ENCODE data around the gene SEMA3A. TPM values are rescaled to one million over a fixed set of nuclear protein-coding genes. Genes with fewer than 3 reads are reported as not detected.

The SEMA3A gene
- total RNA-seq, 4 donors from 2014 or later: 0.15 to 4.6 (median 0.69) TPM

GRCh38 chr7:83957333-83957732, 237.3 kb downstream of the SEMA3A start:
- H3K27ac ChIP-seq: no peak overlapping the region
- H3K36me3 ChIP-seq: no peaks in the 10 kb centered on the region
- H3K4me1 ChIP-seq: no peaks in the 10 kb centered on the region
- no peaks in the 10 kb centered on the region for H3K9me3 ChIP-seq
- intact Hi-C loops (cut with DNase I): no loop called here
- TF ChIP-seq POLR2A (IDR thresholded peaks at IDR 0.05): no peak
- TF ChIP-seq CTCF (IDR thresholded peaks at IDR 0.05): no peak
- no peak for DNase-seq
- 33 to 38% methylated on average over 3 of the region's 3 CpGs for WGBS, 2 donors
- no peak overlapping the region for H3K4me3 ChIP-seq
- no peaks in the 10 kb centered on the region for H3K27me3 ChIP-seq

- Histone ChIP-seq H3K9me3 (no peaks in the 10 kb centered on the region), H3K27me3 (no peaks in the 10 kb centered on the region), H3K4me3 (no peak overlapping the region), H3K36me3 (no peaks in the 10 kb centered on the region), H3K27ac (no peak overlapping the region), H3K4me1 (no peaks in the 10 kb centered on the region)
- DNase-seq: no peak
- WGBS, 2 donors: 30 to 39% methylated on average over 2 of the region's 2 CpGs
- TF ChIP-seq POLR2A (IDR thresholded peaks at IDR 0.05): no peak
- TF ChIP-seq CTCF (IDR thresholded peaks at IDR 0.05): no peak
- intact Hi-C loops (cut with DNase I): no loop called here
These were observed 238.5 kb downstream of the SEMA3A start for GRCh38 chr7:83956104-83956503.

GRCh38 chr7:83952236-83952635, 242.4 kb downstream of the SEMA3A start:
- intact Hi-C loops (cut with DNase I): no loop called here
- no peak overlapping the region for H3K4me3 ChIP-seq
- TF ChIP-seq POLR2A (IDR thresholded peaks at IDR 0.05): no peak
- H3K36me3 ChIP-seq: no peaks in the 10 kb centered on the region
- no peaks in the 10 kb centered on the region for H3K27me3 ChIP-seq
- no peaks in the 10 kb centered on the region for H3K4me1 ChIP-seq
- no peak overlapping the region for H3K27ac ChIP-seq
- no peak for DNase-seq
- no peaks in the 10 kb centered on the region for H3K9me3 ChIP-seq
- 52 to 68% methylated on average over 2 of the region's 2 CpGs for WGBS, 2 donors

GRCh38 chr7:83947260-83947659, 247.3 kb downstream of the SEMA3A start:
- Histone ChIP-seq H3K4me3 (no peak overlapping the region), H3K27ac (no peak overlapping the region), H3K36me3 (no peaks in the 10 kb centered on the region), H3K4me1 (no peaks in the 10 kb centered on the region), H3K27me3 (no peaks in the 10 kb centered on the region), H3K9me3 (no peaks in the 10 kb centered on the region)
- no peak for DNase-seq
- intact Hi-C loops (cut with DNase I): no loop called here
- no peak for TF ChIP-seq CTCF (IDR thresholded peaks at IDR 0.05)
- WGBS, 2 donors: 59 to 68% methylated on average over 2 of the region's 2 CpGs

GRCh38 chr7:83946801-83947200, 247.8 kb downstream of the SEMA3A start:
- no peaks in the 10 kb centered on the region for H3K4me1 ChIP-seq
- WGBS, 2 donors: 81 to 90% methylated on average over 3 of the region's 3 CpGs
- no peak overlapping the region for H3K27ac ChIP-seq
- H3K4me3 ChIP-seq: no peak overlapping the region
- H3K36me3 ChIP-seq: no peaks in the 10 kb centered on the region
- no peaks in the 10 kb centered on the region for H3K9me3 ChIP-seq
- no peaks in the 10 kb centered on the region for H3K27me3 ChIP-seq
- no peak for DNase-seq
- no peak for TF ChIP-seq POLR2A (IDR thresholded peaks at IDR 0.05)
- TF ChIP-seq CTCF (IDR thresholded peaks at IDR 0.05): no peak
- intact Hi-C loops (cut with DNase I): no loop called here

GRCh38 chr7:83941300-83941699, 253.3 kb downstream of the SEMA3A start:
- Histone ChIP-seq H3K36me3 (no peaks in the 10 kb centered on the region), H3K27ac (no peak overlapping the region), H3K27me3 (no peaks in the 10 kb centered on the region), H3K9me3 (no peaks in the 10 kb centered on the region), H3K4me3 (no peak overlapping the region), H3K4me1 (no peaks in the 10 kb centered on the region)
- WGBS, 2 donors: 74 to 79% methylated on average over 4 of the region's 4 CpGs
- intact Hi-C loops (cut with DNase I): no loop called here
- TF ChIP-seq POLR2A (IDR thresholded peaks at IDR 0.05) (no peak), CTCF (IDR thresholded peaks at IDR 0.05) (no peak)
- no peak for DNase-seq

Measured in esophagus squamous epithelium (tissue), 5 donors.